Erythroblast (primary cell): Measurements from ENCODE around the gene FLII.

Experiments
- GATA1 ChIP-seq: IDR thresholded peaks from 2 replicates; pipeline ENCODE4 v1.6.1; 2011; ENCODE audit warnings: low read depth, mild to moderate bottlenecking, control low read depth, low read length, moderate library complexity
- POLR2A ChIP-seq: IDR thresholded peaks from 2 replicates; pipeline ENCODE4 v1.6.1; 2011; ENCODE audit warnings: mild to moderate bottlenecking, low read length

- no peak for TF ChIP-seq POLR2A
- TF ChIP-seq GATA1 = no peak
These were observed 26.8 kb upstream of the FLII start for GRCh38 chr17:18285296-18285695.
